Endothelial cell of umbilical vein (primary cell): ENCODE data around the gene STX16.

ENCODE experiments used
- POLR2AphosphoS5 ChIP-seq: IDR thresholded peaks from 2 replicates; pipeline ENCODE4 v1.6.1; 2012; ENCODE audit warnings: low read depth, mild to moderate bottlenecking, control low read depth, low read length, moderate library complexity; ENCODE audit not compliant: insufficient read depth
- TF ChIP-seq, protein P1 (sequence below), 2 donors: IDR thresholded peaks; 1 replicate in 1 of 2; 2 replicates in 1 of 2; pipeline ENCODE4 v1.5.1; 2011; ENCODE audit warnings: low read length in 2 of 2, mild to moderate bottlenecking in 2 of 2, moderate library complexity in 2 of 2, control low read depth in 1 of 2, inconsistent platforms in 1 of 2, low read depth in 1 of 2; ENCODE audit not compliant: insufficient read depth in 1 of 2; ENCODE audit errors: extremely low read depth in 1 of 2

DNA sequence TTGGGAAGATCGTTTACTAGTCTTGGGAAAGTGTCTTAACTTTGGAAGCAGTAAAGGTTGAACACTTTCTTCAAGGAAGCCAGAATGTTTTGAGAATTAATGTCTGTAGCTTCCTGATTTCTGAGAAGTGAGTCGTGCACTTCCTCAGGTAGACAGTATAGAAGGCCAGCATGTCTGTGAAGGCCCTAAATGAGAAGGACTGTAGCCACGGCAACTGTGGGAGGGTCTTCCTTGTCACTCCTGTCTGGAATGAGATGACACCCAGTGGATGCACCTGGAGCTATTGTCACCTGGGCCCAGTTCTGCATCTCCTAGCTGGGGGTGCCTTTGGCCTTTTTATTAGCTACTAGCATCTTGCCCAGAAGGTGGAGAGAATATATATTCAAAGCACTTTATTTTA lies 8.8 kb downstream of the STX16 start:
- TF ChIP-seq, protein P1, sequence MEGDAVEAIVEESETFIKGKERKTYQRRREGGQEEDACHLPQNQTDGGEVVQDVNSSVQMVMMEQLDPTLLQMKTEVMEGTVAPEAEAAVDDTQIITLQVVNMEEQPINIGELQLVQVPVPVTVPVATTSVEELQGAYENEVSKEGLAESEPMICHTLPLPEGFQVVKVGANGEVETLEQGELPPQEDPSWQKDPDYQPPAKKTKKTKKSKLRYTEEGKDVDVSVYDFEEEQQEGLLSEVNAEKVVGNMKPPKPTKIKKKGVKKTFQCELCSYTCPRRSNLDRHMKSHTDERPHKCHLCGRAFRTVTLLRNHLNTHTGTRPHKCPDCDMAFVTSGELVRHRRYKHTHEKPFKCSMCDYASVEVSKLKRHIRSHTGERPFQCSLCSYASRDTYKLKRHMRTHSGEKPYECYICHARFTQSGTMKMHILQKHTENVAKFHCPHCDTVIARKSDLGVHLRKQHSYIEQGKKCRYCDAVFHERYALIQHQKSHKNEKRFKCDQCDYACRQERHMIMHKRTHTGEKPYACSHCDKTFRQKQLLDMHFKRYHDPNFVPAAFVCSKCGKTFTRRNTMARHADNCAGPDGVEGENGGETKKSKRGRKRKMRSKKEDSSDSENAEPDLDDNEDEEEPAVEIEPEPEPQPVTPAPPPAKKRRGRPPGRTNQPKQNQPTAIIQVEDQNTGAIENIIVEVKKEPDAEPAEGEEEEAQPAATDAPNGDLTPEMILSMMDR (IDR thresholded peaks at IDR 0.05; ENCODE audit: extremely low read depth in 1 of 2, insufficient read depth in 1 of 2, low read depth in 1 of 2, low read length in 2 of 2) = no peak
- no peak for TF ChIP-seq POLR2AphosphoS5
